ENCODE measurements around the gene RILPL2. TPM values are rescaled to one million over a fixed set of nuclear protein-coding genes. Genes with fewer than 3 reads are reported as not detected.

Gene RILPL2
- total RNA-seq, 1 donor from 2014 or later = 1.4 TPM

- no peaks in the 10 kb centered on the region for H3K9me3 Mint-ChIP-seq (ENCODE audit: unreplicated experiment)
- no peaks in the 10 kb centered on the region for H3K9me3 ChIP-seq (ENCODE audit: insufficient read depth, low read depth, low read length)
- no peaks in the 10 kb centered on the region for H3K27me3 ChIP-seq (ENCODE audit: insufficient read depth, low read length)
- DNase-seq (ENCODE audit: low read depth) = no peak
- no peaks in the 10 kb centered on the region for H3K79me2 ChIP-seq (ENCODE audit: insufficient read depth, low read length)
- peak overlapping the region; percentile 87 for H3K27ac Mint-ChIP-seq (ENCODE audit: unreplicated experiment)
- H3K4me2 ChIP-seq (ENCODE audit: low read length) = peak overlapping the region; percentile 54
- FAIRE-seq = no peak
- H3K4me1 ChIP-seq (ENCODE audit: insufficient read depth, low read length) = peaks cover 18% of the 10 kb centered on the region
- H3K36me3 ChIP-seq (ENCODE audit: insufficient read depth, low read length) = peaks cover 6% of the 10 kb centered on the region
- H3K4me3 ChIP-seq (ENCODE audit: insufficient read depth, low read depth, low read length) = no peak overlapping the region
- peaks cover 11% of the 10 kb centered on the region for H4K20me1 ChIP-seq (ENCODE audit: insufficient read depth, low read length)
- no peaks in the 10 kb centered on the region for H3K27me3 Mint-ChIP-seq (ENCODE audit: low read depth, unreplicated experiment)
- H3K9ac ChIP-seq (ENCODE audit: low read length) = peak overlapping the region; percentile 12
- TF ChIP-seq EZH2 (IDR thresholded peaks at IDR 0.05; ENCODE audit: insufficient read depth, low read length) (no peak), CTCF (IDR thresholded peaks at IDR 0.05; ENCODE audit: insufficient read depth, low read depth, low read length) (no peak)
- peak overlapping the region; percentile 68 for H3K4me3 Mint-ChIP-seq (ENCODE audit: unreplicated experiment)
- peaks cover 20% of the 10 kb centered on the region for H3K36me3 Mint-ChIP-seq (ENCODE audit: low read depth, unreplicated experiment)
- H2AFZ ChIP-seq (ENCODE audit: low read depth, low read length) = no peak overlapping the region
- H3K4me1 Mint-ChIP-seq (ENCODE audit: low read depth, unreplicated experiment) = peaks cover 28% of the 10 kb centered on the region
- no peak overlapping the region for H3K27ac ChIP-seq (ENCODE audit: low read depth, low read length)
Observed at GRCh38 chr12:123479442-123480180, 43.1 kb upstream of the RILPL2 start.

DNA sequence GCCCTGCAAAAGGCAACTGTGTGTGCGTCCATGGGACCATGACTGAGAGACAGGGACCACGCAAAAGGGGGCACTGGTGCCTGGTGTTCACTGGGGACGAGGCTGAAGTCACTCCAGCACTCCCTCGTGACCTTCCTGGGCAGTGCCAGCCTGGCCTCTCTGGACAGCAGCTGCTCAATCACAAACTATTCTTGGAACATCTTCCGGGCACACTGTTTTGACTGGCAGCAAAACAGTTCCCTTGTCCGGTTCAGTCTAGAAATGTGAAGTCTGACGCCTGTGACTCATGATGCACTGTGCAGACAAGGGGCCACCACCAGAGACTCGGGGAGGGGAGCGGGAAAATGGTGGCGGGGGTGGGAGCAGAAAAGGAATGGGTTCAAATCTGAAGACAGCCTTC, 42.3 kb upstream of the RILPL2 start:
- FAIRE-seq (no peak), DNase-seq (ENCODE audit: low read depth) (peak; percentile 19)
- no peaks in the 10 kb centered on the region for H3K9me3 Mint-ChIP-seq (ENCODE audit: unreplicated experiment)
- no peaks in the 10 kb centered on the region for H3K27me3 Mint-ChIP-seq (ENCODE audit: low read depth, unreplicated experiment)
- Histone ChIP-seq H3K4me2 (ENCODE audit: low read length) (peak overlapping the region; percentile 54), H3K36me3 (ENCODE audit: insufficient read depth, low read length) (peaks cover 8% of the 10 kb centered on the region), H3K9ac (ENCODE audit: low read length) (peak overlapping the region; percentile 43), H3K79me2 (ENCODE audit: insufficient read depth, low read length) (no peaks in the 10 kb centered on the region), H3K4me1 (ENCODE audit: insufficient read depth, low read length) (peaks cover 15% of the 10 kb centered on the region), H2AFZ (ENCODE audit: low read depth, low read length) (no peak overlapping the region), H3K4me3 (ENCODE audit: insufficient read depth, low read depth, low read length) (no peak overlapping the region), H4K20me1 (ENCODE audit: insufficient read depth, low read length) (peaks cover 18% of the 10 kb centered on the region), H3K9me3 (ENCODE audit: insufficient read depth, low read depth, low read length) (no peaks in the 10 kb centered on the region), H3K27ac (ENCODE audit: low read depth, low read length) (peak overlapping the region; percentile 36), H3K27me3 (ENCODE audit: insufficient read depth, low read length) (no peaks in the 10 kb centered on the region)
- H3K36me3 Mint-ChIP-seq (ENCODE audit: low read depth, unreplicated experiment) = peaks cover 19% of the 10 kb centered on the region
- H3K4me1 Mint-ChIP-seq (ENCODE audit: low read depth, unreplicated experiment) = peaks cover 22% of the 10 kb centered on the region
- peak overlapping the region; percentile 80 for H3K27ac Mint-ChIP-seq (ENCODE audit: unreplicated experiment)
- TF ChIP-seq EZH2 (IDR thresholded peaks at IDR 0.05; ENCODE audit: insufficient read depth, low read length) (no peak), CTCF (IDR thresholded peaks at IDR 0.05; ENCODE audit: insufficient read depth, low read depth, low read length) (no peak)
- peak overlapping the region; percentile 68 for H3K4me3 Mint-ChIP-seq (ENCODE audit: unreplicated experiment)

- Histone ChIP-seq H3K79me2 (ENCODE audit: insufficient read depth, low read length) (no peaks in the 10 kb centered on the region), H3K9me3 (ENCODE audit: insufficient read depth, low read depth, low read length) (no peaks in the 10 kb centered on the region), H3K4me3 (ENCODE audit: insufficient read depth, low read depth, low read length) (no peak overlapping the region), H4K20me1 (ENCODE audit: insufficient read depth, low read length) (peaks cover 14% of the 10 kb centered on the region), H3K4me1 (ENCODE audit: insufficient read depth, low read length) (peaks cover 13% of the 10 kb centered on the region), H3K27me3 (ENCODE audit: insufficient read depth, low read length) (no peaks in the 10 kb centered on the region), H2AFZ (ENCODE audit: low read depth, low read length) (no peak overlapping the region), H3K9ac (ENCODE audit: low read length) (no peak overlapping the region), H3K4me2 (ENCODE audit: low read length) (no peak overlapping the region), H3K36me3 (ENCODE audit: insufficient read depth, low read length) (peaks cover 8% of the 10 kb centered on the region), H3K27ac (ENCODE audit: low read depth, low read length) (no peak overlapping the region)
- FAIRE-seq (no peak), DNase-seq (ENCODE audit: low read depth) (no peak)
- Mint-ChIP-seq H3K36me3 (ENCODE audit: low read depth, unreplicated experiment) (peaks cover 18% of the 10 kb centered on the region), H3K27ac (ENCODE audit: unreplicated experiment) (peak overlapping the region; percentile 41), H3K4me3 (ENCODE audit: unreplicated experiment) (no peak overlapping the region), H3K9me3 (ENCODE audit: unreplicated experiment) (no peaks in the 10 kb centered on the region), H3K4me1 (ENCODE audit: low read depth, unreplicated experiment) (peaks cover 15% of the 10 kb centered on the region), H3K27me3 (ENCODE audit: low read depth, unreplicated experiment) (no peaks in the 10 kb centered on the region)
- TF ChIP-seq CTCF (IDR thresholded peaks at IDR 0.05; ENCODE audit: insufficient read depth, low read depth, low read length) (no peak), EZH2 (IDR thresholded peaks at IDR 0.05; ENCODE audit: insufficient read depth, low read length) (no peak)
Observed at GRCh38 chr12:123478069-123478468, 41.6 kb upstream of the RILPL2 start.

Measured in astrocyte (in vitro differentiated cells and primary cell).